Measurements from ENCODE around the gene UBE2N.
"Not testable (repeated sequence)": the region's sequence is repeated elsewhere in the genome, so short reads cannot be mapped to it uniquely, and the experiment has no call there.

The UBE2N gene

GRCh38 chr12:93443576-93443975, 1.8 kb upstream of the UBE2N start:
- DNase-seq (ENCODE audit: low read depth, low spot score): no peak

- DNase-seq (ENCODE audit: low read depth, low spot score): no peak
Measured at GRCh38 chr12:93442411-93443340, 929 bp upstream of the UBE2N start.

GRCh38 chr12:93441081-93441616, 598 bp downstream of the UBE2N start:
- DNase-seq (ENCODE audit: low read depth, low spot score): no peak

GRCh38 chr12:93440043-93440835, 1.5 kb downstream of the UBE2N start:
- no peak for DNase-seq (ENCODE audit: low read depth, low spot score)

- no peak for DNase-seq (ENCODE audit: low read depth, low spot score)
Measured at GRCh38 chr12:93438266-93439050, 3.3 kb downstream of the UBE2N start.

- DNase-seq (ENCODE audit: low read depth, low spot score): no peak
Measured at GRCh38 chr12:93434256-93434865, 7.4 kb downstream of the UBE2N start.

- DNase-seq (ENCODE audit: low read depth, low spot score): not testable (repeated sequence)
Measured at GRCh38 chr12:93432031-93432430, 9.7 kb downstream of the UBE2N start.

- DNase-seq (ENCODE audit: low read depth, low spot score): no peak
Measured at GRCh38 chr12:93430280-93430679, 11.5 kb downstream of the UBE2N start.

GRCh38 chr12:93429852-93430251, 11.9 kb downstream of the UBE2N start:
- no peak for DNase-seq (ENCODE audit: low read depth, low spot score)

- DNase-seq (ENCODE audit: low read depth, low spot score): no peak
Measured at GRCh38 chr12:93429448-93429847, 12.3 kb downstream of the UBE2N start.

- DNase-seq (ENCODE audit: low read depth, low spot score): no peak
Measured at GRCh38 chr12:93427779-93428564, 13.8 kb downstream of the UBE2N start.

GRCh38 chr12:93426412-93426805, 15.3 kb downstream of the UBE2N start:
- no peak for DNase-seq (ENCODE audit: low read depth, low spot score)

GRCh38 chr12:93425736-93426411, 15.9 kb downstream of the UBE2N start:
- no peak for DNase-seq (ENCODE audit: low read depth, low spot score)

GRCh38 chr12:93422050-93422449, 19.7 kb downstream of the UBE2N start:
- DNase-seq (ENCODE audit: low read depth, low spot score): no peak

GRCh38 chr12:93419388-93420034, 22.2 kb downstream of the UBE2N start:
- no peak for DNase-seq (ENCODE audit: low read depth, low spot score)

- DNase-seq (ENCODE audit: low read depth, low spot score): no peak
Measured at GRCh38 chr12:93417967-93418480, 23.7 kb downstream of the UBE2N start.

GRCh38 chr12:93415723-93416464, 25.9 kb downstream of the UBE2N start:
- DNase-seq (ENCODE audit: low read depth, low spot score): no peak

GRCh38 chr12:93413064-93413463, 28.7 kb downstream of the UBE2N start:
- no peak for DNase-seq (ENCODE audit: low read depth, low spot score)

Measured in iPS DF 19.7 (cell line).